Gastroesophageal sphincter (tissue), 3 donors: Measurements from ENCODE around the gene HRH1.
"Not testable (repeated sequence)": the region's sequence is repeated elsewhere in the genome, so short reads cannot be mapped to it uniquely, and the experiment has no call there.

Source experiments
- CTCF ChIP-seq, 4 experiments: fragments of 200-600 bp in 2 of 4; fragments of 450-650 bp in 2 of 4; sonication (generic) in 1 of 4; IDR thresholded peaks; one replicate each; pipeline ENCODE4 v1.5.1; 2017 to 2019; ENCODE audit warnings: antibody characterized with exemption in 4 of 4, mild to moderate bottlenecking in 2 of 4, moderate library complexity in 2 of 4
- EP300 ChIP-seq: sonication (generic); formaldehyde crosslinking; IDR thresholded peaks from one replicate; pipeline ENCODE4 v1.6.1; 2017; ENCODE audit warnings: antibody characterized with exemption, mild to moderate bottlenecking
- POLR2A ChIP-seq, 2 donors: fragments of 450-650 bp; IDR thresholded peaks; one replicate each; pipeline ENCODE4 v1.6.1; 2017; ENCODE audit warnings: antibody characterized with exemption in 2 of 2, mild to moderate bottlenecking in 2 of 2, moderate library complexity in 1 of 2

DNA sequence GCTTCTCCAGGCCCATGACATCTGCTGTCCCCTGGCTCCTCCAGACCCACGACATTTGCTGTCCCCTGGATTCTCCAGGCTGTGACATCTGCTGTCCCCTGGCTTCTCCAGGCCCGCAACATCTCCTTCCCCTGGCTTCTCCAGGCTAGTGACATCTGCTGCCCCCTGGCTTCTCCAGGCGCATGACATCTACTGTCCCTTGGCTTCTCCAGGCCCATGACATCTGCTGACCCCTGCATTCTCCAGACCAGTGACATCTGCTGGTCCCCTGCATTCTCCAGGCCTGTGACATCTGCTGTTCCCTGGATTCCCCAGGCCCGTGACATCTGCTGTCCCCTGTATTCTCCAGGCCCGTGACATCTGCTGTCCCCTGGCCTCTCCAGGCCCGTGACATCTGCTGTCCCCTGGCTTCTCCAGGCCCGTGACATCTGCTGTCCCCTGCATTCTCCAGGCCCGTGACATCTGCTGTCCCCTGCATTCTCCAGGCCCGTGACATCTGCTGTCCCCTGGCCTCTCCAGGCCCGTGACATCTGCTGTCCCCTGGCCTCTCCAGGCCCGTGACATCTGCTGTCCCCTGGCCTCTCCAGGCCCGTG, 12.6 kb downstream of the HRH1 start:
- TF ChIP-seq POLR2A (IDR thresholded peaks at IDR 0.05); CTCF (IDR thresholded peaks at IDR 0.05); EP300: not testable (repeated sequence)
